Gastrocnemius medialis (tissue), 4 donors: Measurements from ENCODE around the gene CTBP2. TPM values are rescaled to one million over a fixed set of nuclear protein-coding genes. Genes with fewer than 3 reads are reported as not detected.

ENCODE experiments used
- ATAC-seq, 2 donors: fragments of 150-250 bp; one replicate each; pipeline ENCODE4 v1.9.1; 2016
- DNase-seq, 2 donors: peaks; one replicate each; pipeline ENCODE4 v3.0.0-alpha.2; 2019
- H3K27ac ChIP-seq, 4 donors: fragments of 200-600 bp; sonication (generic); 1 replicate in 1 of 4; 2 replicates in 3 of 4; pipeline ENCODE4 v1.5.1; 2016 to 2018; ENCODE audit warnings: mild to moderate bottlenecking in 2 of 4, moderate library complexity in 1 of 4
- H3K27me3 ChIP-seq, 3 donors: fragments of 200-600 bp; sonication (generic) in 2 of 3; 1 replicate in 1 of 3; 2 replicates in 2 of 3; pipeline versions ENCODE4 v1.5.1 to v1.6.0; 2016 to 2019; ENCODE audit warnings: mild to moderate bottlenecking in 1 of 3, moderate library complexity in 1 of 3
- H3K36me3 ChIP-seq, 2 donors: fragments of 200-600 bp; sonication (generic) in 1 of 2; one replicate each; pipeline ENCODE4 v1.5.1; 2017 to 2018
- H3K4me1 ChIP-seq, 2 donors: fragments of 200-600 bp; sonication (generic) in 1 of 2; one replicate each; pipeline ENCODE4 v1.5.1; 2016 to 2017; ENCODE audit warnings: mild to moderate bottlenecking in 2 of 2
- H3K4me3 ChIP-seq, 4 donors: fragments of 200-600 bp; sonication (generic) in 3 of 4; 1 replicate in 1 of 4; 2 replicates in 3 of 4; pipeline ENCODE4 v1.5.1; 2016 to 2019; ENCODE audit warnings: mild to moderate bottlenecking in 2 of 4
- H3K9me3 ChIP-seq, 3 donors: fragments of 200-600 bp; sonication (generic) in 2 of 3; 1 replicate in 1 of 3; 2 replicates in 2 of 3; pipeline ENCODE4 v1.5.1; 2016 to 2019
- CTCF ChIP-seq, 5 experiments: fragments of 450-650 bp in 3 of 5; fragments of 200-600 bp in 2 of 5; sonication (generic) in 2 of 5; IDR thresholded peaks in 4 of 5; conservative IDR thresholded peaks in 1 of 5; 1 replicate in 4 of 5; 2 replicates in 1 of 5; pipeline ENCODE4 v1.5.1; 2016 to 2019; ENCODE audit warnings: antibody characterized with exemption in 5 of 5, mild to moderate bottlenecking in 3 of 5, moderate library complexity in 3 of 5
- POLR2A ChIP-seq, 2 donors: fragments of 450-650 bp; IDR thresholded peaks; one replicate each; pipeline ENCODE4 v1.6.1; 2017; ENCODE audit warnings: antibody characterized with exemption in 2 of 2, mild to moderate bottlenecking in 2 of 2, moderate library complexity in 2 of 2
- in situ Hi-C, 4 donors: fragments of 200-750 bp; cut with MboI; loops; one replicate each; pipeline versions ENCODE4 v1.15.0 to v1.8.0; 2017; ENCODE audit warnings: low sequenced_read_pairs in 4 of 4
- intact Hi-C: fragments of 100-400 bp; cut with DNase I; formaldehyde crosslinking; loops from one replicate; pipeline ENCODE4 v1.15.1; 2023; ENCODE audit warnings: low total_unique reads
- total RNA-seq, 4 donors: library from RNA; depleted of rRNA; stranded (reverse); fragments of >200 nt; gene quantifications; one replicate each; pipeline versions ENCODE4 v1.1.0 to v1.2.3, GENCODE V29; 2016

The CTBP2 gene
- total RNA-seq, 4 donors from 2014 or later: 13.9 to 36.7 (median 21.1) TPM

- peaks cover 0 to 30% of the 10 kb centered on the region in 2 donors for H3K36me3 ChIP-seq
- in situ Hi-C loops (no loop called here), intact Hi-C loops (no loop called here)
- TF ChIP-seq POLR2A (IDR thresholded peaks at IDR 0.05) (no peak), CTCF (IDR thresholded peaks at IDR 0.05 in 4 of 5, conservative IDR thresholded peaks at IDR 0.05 in 1 of 5) (no peak)
- H3K27ac ChIP-seq: peak overlapping the region in 2 of 4 donors; percentile 1 to 12
- no peaks in the 10 kb centered on the region for H3K27me3 ChIP-seq
- H3K9me3 ChIP-seq: no peaks in the 10 kb centered on the region
- DNase-seq (no peak), ATAC-seq (no peak)
- H3K4me3 ChIP-seq: no peak overlapping the region
- H3K4me1 ChIP-seq: peaks cover 28 to 64% of the 10 kb centered on the region in 2 donors
Observed at GRCh38 chr10:125107166-125107949, 53.0 kb downstream of the CTBP2 start.

- Histone ChIP-seq H3K4me1 (peaks cover 31 to 62% of the 10 kb centered on the region in 2 donors), H3K27ac (no peak overlapping the region), H3K9me3 (no peaks in the 10 kb centered on the region), H3K36me3 (peaks cover 0 to 30% of the 10 kb centered on the region in 2 donors), H3K27me3 (no peaks in the 10 kb centered on the region), H3K4me3 (no peak overlapping the region)
- ATAC-seq: no peak
- in situ Hi-C loops: no loop called here
- TF ChIP-seq CTCF (IDR thresholded peaks at IDR 0.05 in 4 of 5, conservative IDR thresholded peaks at IDR 0.05 in 1 of 5): no peak
- TF ChIP-seq POLR2A (IDR thresholded peaks at IDR 0.05): no peak
- DNase-seq: no peak
- intact Hi-C loops: no loop called here
Observed at GRCh38 chr10:125106586-125106985, 53.8 kb downstream of the CTBP2 start.

GRCh38 chr10:125105706-125106255, 54.6 kb downstream of the CTBP2 start:
- ATAC-seq (no peak), DNase-seq (no peak)
- Histone ChIP-seq H3K27ac (no peak overlapping the region), H3K9me3 (no peaks in the 10 kb centered on the region), H3K36me3 (peaks cover 0 to 30% of the 10 kb centered on the region in 2 donors), H3K4me1 (peaks cover 31 to 60% of the 10 kb centered on the region in 2 donors), H3K27me3 (no peaks in the 10 kb centered on the region), H3K4me3 (no peak overlapping the region)
- in situ Hi-C loops: no loop called here
- intact Hi-C loops: no loop called here
- no peak for TF ChIP-seq CTCF (IDR thresholded peaks at IDR 0.05 in 4 of 5, conservative IDR thresholded peaks at IDR 0.05 in 1 of 5)
- TF ChIP-seq POLR2A (IDR thresholded peaks at IDR 0.05): no peak

- TF ChIP-seq CTCF (IDR thresholded peaks at IDR 0.05 in 4 of 5, conservative IDR thresholded peaks at IDR 0.05 in 1 of 5): no peak
- intact Hi-C loops: no loop called here
- in situ Hi-C loops: no loop called here
- Histone ChIP-seq H3K36me3 (peaks cover 0 to 30% of the 10 kb centered on the region in 2 donors), H3K4me3 (no peak overlapping the region), H3K27ac (no peak overlapping the region), H3K9me3 (no peaks in the 10 kb centered on the region), H3K27me3 (no peaks in the 10 kb centered on the region), H3K4me1 (peaks cover 31 to 59% of the 10 kb centered on the region in 2 donors)
- ATAC-seq (no peak), DNase-seq (no peak)
Observed at GRCh38 chr10:125105155-125105554, 55.2 kb downstream of the CTBP2 start.
